ENCODE measurements around the gene NR6A1.

The NR6A1 gene

DNA sequence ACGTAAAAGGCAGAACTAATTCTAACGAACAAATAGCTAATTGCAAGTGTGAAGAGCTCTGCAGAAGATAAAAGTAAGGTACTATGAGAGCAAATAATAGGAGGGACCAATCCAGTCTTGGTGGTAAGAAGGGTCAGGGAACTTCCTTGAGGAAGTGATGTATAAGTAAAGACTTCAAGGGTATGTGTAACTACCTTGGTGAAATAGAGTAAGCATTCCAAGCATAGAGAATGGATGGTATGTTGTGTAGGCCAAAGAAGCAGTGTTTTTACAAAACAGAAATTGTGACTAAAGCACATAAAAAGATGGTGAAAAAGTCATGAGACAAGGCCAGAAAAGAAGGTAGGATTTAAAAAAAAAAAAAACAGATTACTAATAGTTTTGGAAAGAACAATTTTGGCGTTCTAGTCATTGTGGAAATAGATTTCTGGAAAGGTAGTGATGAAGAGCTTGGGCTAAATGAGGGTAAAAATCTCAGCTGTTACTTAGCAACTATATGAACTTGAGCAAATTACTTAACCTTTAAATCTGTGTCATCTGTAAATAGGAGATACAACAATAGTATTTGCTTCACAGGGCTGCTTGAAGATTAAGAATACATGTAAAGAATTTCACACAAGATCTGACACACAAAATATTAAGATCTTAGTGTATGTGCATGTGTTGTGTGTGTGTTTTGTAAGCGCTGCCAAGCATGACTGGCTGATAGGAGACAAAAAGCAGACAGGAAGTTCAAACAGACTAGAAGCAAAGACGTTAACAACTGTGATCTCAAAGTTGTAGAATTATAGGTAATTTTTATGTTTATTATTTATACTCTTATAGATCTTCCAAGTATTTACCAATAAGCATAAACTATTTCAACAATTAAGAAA lies 73.5 kb downstream of the NR6A1 start:
- in situ Hi-C loops (cut with MboI; ENCODE audit: low sequenced_read_pairs): no loop called here

DNA sequence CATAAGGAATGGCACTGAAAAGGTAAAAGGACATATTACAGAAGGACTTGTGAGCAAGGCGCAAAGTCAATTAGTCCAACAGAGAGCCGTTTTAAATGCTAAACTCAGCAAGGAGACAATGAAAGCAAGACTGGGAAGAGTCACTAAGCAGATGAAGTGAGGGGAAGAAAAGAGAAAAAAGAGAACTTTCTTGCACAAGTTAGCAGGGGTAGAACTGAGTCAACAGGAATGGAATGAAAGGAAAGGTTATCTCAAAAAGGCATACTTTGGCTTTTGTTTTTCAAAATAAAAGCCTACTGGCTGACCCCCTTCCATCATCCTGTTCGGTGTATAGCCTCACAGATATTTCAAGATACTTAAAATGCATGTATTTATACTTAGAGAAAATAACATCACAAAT lies 75.0 kb downstream of the NR6A1 start:
- in situ Hi-C loops (cut with MboI; ENCODE audit: low sequenced_read_pairs): no loop called here

- in situ Hi-C loops (cut with MboI; ENCODE audit: low sequenced_read_pairs): no loop called here
Measured at GRCh38 chr9:124695280-124695890, 75.7 kb downstream of the NR6A1 start.

GRCh38 chr9:124694414-124695279 lies 76.5 kb downstream of the NR6A1 start:
- in situ Hi-C loops (cut with MboI; ENCODE audit: low sequenced_read_pairs): no loop called here

- in situ Hi-C loops (cut with MboI; ENCODE audit: low sequenced_read_pairs): no loop called here
Measured at GRCh38 chr9:124693403-124693802, 77.7 kb downstream of the NR6A1 start.

DNA sequence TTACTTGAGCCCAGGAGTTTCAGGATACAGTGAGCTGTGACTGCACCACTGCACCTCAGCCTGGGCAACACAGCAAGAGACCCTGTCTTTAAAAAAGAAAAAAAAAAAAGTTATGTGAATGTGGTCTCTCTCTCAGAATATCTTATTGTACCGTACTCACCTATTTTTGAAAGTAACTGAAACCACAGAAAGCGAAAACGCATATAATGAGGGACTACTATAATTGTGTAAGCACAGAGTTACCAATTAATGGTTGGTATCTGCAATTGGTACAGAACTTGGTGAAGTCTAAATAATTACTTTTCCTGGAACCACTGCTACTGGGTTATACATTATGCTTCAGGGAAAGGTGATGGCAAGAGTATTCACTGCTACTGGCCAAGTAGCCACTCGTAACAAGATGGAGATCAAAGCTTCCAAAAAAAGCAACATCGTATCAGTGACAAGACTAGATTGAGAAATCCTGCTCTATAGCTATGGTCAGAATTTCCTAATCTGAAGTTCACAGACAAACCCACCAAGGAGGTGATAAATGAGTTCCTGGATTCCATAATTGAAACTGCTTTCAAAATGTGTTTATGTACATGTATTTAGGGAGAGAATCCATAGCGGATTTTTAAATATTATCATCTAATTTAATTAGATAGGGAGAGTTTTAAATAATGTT lies 82.7 kb downstream of the NR6A1 start:
- in situ Hi-C loops (cut with MboI; ENCODE audit: low sequenced_read_pairs): no loop called here

DNA sequence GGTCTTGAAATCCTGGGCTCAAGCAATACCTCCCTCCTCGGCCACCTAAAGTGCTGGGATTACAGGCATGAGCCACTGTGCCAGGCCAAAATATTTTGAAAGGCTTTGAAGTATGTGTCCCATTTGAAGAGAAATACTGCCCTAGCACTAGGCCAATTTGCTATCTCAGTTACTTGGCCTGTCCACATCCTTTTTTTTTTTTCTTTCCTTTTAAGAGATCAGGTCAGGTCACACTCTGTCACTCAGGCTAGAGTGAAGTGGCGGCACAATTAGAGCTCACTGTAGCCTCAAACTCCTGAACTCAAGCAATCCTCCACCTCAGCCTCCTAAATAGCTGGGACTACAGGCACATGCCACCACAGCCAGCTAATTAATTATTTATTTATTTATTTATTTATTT lies 84.2 kb downstream of the NR6A1 start:
- in situ Hi-C loops (cut with MboI; ENCODE audit: low sequenced_read_pairs): no loop called here

DNA sequence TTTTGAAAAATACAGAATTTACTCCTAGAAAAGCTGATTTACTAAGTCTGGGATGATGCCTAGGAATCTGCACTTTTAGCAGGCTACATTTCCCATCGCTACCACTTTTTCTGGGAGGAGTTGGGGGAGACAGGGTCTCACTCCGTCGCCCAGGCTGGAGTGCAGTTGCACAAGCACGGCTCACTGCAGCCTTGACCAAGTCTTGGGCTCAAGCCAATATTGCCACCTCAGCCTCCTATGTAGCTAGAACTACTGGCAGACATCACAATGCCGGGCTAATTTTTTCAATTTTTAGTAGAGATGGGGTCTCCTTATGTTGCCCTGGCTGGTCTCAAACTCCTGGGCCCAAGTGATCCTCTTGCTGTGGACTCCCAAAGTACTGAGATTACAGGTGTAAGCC lies 85.9 kb downstream of the NR6A1 start:
- in situ Hi-C loops (cut with MboI; ENCODE audit: low sequenced_read_pairs): no loop called here

- in situ Hi-C loops (cut with MboI; ENCODE audit: low sequenced_read_pairs): no loop called here
Measured at GRCh38 chr9:124684169-124684568, 86.9 kb downstream of the NR6A1 start.

GRCh38 chr9:124683043-124683442 lies 88.1 kb downstream of the NR6A1 start:
- in situ Hi-C loops (cut with MboI; ENCODE audit: low sequenced_read_pairs): no loop called here

DNA sequence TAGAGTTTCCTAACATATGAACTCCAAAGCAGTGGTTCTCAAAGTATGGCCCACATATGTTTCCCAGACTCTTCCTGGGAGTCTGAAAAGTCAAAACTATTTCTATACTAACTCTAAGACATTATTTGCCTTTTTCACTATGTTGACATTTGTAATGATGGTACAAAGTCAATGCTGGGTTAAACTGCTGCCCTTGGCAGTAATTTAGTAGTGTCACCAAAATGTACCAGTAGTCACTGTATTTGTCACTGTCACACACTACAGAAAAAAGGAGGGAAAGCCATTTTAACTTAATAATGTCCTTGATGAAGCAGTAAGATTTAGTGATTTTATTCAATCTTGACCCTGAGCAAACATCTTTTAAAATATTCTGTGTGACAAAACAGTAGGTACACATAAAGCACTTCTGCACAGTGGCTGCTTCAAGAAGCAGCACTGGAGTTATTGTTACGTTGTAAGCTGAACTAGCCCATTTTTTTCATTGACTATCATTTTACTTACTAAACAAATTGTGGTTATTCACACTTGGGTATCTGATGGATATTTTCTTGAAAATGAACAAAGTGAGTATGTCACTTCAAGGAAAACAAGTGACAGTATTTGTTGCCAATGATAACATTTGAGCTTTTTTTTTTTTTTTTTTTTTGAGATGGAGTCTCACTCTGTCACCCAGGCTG lies 90.3 kb downstream of the NR6A1 start:
- in situ Hi-C loops (cut with MboI; ENCODE audit: low sequenced_read_pairs): no loop called here

GRCh38 chr9:124680049-124680448 lies 91.1 kb downstream of the NR6A1 start:
- in situ Hi-C loops (cut with MboI; ENCODE audit: low sequenced_read_pairs): no loop called here

DNA sequence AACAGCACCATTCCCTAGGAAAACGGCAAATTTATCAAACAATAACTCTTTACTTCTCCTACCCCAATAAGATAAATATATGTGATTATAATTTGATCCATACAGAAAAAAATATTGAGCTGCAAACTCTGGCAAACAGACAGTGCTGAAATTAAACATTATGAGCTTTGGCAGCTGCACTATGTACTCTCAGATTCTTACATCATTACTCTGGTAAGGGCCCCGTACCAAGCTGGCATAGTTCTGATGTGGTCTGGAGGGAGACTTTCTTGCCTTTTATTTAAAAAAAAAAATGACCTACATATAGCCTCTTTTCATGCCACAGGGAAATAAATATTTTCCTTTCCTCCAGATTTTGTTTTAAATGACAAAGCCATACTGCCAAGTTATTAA lies 95.0 kb downstream of the NR6A1 start:
- in situ Hi-C loops (cut with MboI; ENCODE audit: low sequenced_read_pairs): no loop called here

DNA sequence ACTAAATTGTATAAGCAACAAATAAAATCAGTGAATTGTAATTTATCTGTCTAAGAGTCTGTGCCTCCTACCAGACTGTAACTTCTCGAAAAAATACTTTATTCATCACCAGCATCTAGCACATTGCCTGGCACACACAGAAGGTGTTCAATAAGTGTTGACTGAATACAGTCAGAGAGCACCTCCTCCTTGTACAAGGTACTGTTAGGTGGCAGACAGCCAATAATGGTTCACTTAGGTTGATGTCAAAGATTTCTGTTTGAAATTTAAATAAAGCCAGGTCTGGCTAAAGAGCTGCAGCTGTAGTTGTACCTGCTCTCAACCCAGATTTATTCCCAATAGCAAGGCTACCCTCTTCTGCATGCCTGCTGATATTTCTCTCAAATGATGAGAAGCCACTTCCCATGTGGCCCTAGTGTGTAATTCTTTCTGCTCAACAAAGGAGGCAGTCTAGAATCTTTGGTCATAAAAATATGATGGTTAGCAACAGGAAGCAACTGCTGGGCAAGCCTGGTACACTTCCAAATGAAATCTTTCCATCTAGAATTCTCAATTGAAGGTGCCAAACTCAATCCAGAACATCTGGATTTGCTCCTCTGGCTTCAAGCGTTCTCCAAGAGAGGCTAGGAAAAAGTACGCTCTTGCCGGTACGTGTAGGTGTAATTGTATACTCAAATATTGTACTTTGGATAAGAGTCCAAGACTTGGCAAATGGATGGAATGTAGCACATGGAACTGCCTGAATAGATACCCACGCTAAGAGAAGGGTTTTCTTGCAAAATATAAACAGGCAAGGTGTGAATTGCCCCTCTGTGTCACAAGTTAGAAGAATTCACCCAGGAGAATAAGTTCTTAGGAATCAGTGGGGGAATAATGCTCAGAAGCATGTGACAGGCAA lies 95.6 kb downstream of the NR6A1 start:
- in situ Hi-C loops (cut with MboI; ENCODE audit: low sequenced_read_pairs): no loop called here

DNA sequence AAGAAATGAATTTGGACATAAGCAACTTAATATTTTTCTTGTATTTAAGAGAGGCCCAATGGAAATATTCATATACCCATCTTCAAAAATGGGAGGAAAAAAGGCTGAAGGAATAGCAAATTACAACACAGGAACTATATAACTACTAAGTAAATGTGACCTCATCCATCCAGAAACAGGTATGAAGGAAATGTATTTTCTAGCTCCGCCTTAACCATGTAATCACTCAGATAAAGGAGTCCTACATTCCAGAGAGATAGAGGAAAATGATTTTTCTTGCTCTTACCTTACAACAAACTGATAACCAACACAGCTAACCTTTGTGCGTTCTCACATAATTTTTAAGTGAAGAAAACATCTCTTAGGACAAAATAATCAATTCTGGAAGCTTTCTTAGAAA lies 96.5 kb downstream of the NR6A1 start:
- in situ Hi-C loops (cut with MboI; ENCODE audit: low sequenced_read_pairs): no loop called here

GRCh38 chr9:124673063-124673462 lies 98.0 kb downstream of the NR6A1 start:
- in situ Hi-C loops (cut with MboI; ENCODE audit: low sequenced_read_pairs): no loop called here

- in situ Hi-C loops (cut with MboI; ENCODE audit: low sequenced_read_pairs): no loop called here
Measured at GRCh38 chr9:124671861-124672260, 99.2 kb downstream of the NR6A1 start.

GRCh38 chr9:124666642-124667041 lies 104.5 kb downstream of the NR6A1 start:
- in situ Hi-C loops (cut with MboI; ENCODE audit: low sequenced_read_pairs): no loop called here

- in situ Hi-C loops (cut with MboI; ENCODE audit: low sequenced_read_pairs): no loop called here
Measured at GRCh38 chr9:124665391-124666058, 105.6 kb downstream of the NR6A1 start.

Data from HL-60/S4 treated with retinoic acid at 250 ng/mL for 4 days and 3 days (cell line).